Middle frontal gyrus (tissue), 1 donor: Measurements from ENCODE around the gene AMH.

Source experiments
- DNase-seq: peaks from one replicate; pipeline ENCODE4 v3.0.0-alpha.2; 2015; ENCODE audit warnings: low spot score; ENCODE audit errors: extremely low spot score

AMH gene

DNA sequence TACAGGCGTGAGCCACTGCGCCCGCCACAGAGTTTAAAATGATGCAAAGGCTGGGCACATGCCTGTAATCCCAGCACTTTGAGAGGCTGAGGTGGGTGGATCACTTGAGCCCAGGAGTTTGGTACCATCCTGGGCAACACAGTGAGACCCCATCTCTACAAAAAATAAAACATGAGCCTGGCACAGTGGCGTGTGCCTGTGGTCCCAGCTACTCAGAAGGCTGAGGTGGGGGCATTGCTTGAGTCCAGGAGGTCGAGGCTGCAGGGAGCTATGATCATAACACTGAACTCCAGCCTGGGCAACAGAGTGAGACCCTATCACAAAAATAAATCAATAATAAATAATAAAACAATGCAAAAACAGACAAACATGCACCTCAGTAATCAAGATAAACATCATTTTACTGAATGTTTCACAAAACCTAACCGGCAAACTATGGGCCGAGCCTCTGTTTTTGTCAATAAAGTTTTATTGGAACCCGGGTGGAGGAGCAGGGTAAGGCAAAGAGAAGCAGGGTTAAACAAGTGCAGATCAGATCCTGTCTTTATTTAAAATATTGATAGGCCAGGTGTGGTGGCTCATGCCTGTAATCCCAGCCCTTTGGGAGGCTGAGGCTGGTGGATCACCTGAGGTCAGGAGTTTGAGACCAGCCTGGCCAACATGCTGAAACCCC lies 34.8 kb downstream of the AMH start:
- DNase-seq, result no peak

DNA sequence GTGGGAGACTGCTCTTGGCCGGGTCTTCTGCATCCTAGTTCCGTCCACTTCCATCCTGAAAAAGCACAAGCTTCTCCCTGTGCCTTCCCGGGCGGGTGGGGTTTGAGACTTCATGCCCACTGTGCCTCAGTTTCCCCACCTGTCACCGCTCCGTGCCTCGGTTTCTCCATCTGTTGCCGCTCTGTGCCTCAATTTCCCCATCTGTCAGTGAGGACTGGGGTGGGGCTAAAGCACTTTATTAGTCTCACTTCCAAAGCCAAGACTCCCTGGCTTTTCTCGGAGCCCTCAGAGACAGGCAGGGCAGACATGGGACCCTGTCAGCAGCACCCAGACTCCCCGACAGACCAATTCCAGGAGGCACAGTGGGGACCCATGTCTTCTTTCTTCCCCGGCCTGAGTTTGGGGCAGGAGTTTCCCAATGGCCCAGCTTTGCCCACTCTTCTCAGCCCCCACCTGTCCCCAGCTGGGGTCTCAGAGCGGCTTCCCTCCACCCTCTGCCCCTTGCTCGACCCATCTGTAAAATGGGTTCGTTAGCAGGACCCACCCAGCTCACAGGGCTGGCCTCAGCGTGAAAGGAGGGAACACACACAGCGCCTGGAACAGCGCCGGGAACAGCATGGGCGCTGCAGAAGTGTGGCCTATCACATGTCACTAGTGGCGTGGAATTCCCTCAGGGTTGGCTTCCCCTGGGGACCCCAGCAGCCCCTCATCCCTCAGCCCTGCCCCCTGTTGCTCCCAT lies 37.4 kb downstream of the AMH start:
- DNase-seq, result no peak

DNA sequence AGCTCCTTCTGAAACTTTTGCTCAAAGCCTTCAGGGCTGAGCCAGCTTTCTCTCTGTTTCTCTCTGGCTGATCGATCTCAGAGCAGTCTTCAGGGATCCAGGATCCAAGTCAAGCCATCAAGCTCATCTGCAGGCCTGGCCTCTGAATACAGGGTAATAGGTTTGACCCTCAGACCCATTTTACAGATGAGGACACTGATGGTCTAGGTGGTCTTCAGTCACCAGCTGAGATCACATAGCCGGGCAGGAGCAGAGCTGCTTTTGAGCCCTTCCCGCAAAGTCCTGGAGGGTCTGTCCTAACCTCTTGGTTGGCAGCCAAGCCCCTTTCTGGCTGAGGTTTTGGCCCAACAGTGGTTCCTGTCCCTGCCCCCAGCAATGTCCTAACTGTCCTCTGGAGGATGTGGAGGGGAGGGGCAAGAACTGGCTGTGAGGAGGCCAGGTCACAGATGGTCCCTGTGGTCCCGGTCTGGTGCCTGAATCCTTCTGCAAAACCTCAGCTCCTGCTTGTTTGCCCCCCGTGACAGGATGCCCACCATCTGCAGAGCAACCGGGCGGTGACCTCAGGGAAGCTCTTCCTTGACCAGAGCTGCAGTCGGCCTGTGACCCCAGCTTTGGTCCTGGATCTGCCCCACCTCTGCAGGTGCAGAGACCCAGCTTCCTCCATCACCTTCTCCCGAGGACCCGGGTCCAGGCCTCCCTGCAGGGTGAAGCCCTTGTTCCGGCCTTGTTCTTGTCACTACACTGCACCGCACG lies 38.6 kb downstream of the AMH start:
- DNase-seq, result no peak

DNA sequence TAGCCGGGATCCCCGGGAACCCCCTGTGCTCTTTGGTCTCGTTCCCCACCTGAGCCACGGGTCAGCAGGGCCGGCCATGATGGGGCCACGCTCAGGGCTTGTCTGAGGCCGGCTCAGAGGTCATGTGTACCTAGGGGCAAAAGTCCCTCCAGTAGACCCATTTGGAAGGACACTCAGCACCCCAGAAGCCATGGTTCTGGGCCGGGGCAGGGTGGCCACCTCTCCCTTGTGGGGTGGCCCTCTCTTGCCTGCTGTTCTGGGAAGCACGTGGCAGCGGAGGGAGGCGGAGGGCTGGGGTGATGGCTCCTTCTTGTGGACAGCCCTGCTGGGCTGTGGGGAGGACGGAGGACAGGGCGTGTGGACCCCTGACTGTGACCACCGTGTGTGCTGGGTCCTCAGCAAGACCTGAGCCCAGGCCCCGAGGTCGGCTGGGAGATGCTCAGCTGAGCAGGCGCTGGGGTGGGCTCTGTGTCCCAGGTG lies 39.3 kb downstream of the AMH start:
- no peak for DNase-seq

DNA sequence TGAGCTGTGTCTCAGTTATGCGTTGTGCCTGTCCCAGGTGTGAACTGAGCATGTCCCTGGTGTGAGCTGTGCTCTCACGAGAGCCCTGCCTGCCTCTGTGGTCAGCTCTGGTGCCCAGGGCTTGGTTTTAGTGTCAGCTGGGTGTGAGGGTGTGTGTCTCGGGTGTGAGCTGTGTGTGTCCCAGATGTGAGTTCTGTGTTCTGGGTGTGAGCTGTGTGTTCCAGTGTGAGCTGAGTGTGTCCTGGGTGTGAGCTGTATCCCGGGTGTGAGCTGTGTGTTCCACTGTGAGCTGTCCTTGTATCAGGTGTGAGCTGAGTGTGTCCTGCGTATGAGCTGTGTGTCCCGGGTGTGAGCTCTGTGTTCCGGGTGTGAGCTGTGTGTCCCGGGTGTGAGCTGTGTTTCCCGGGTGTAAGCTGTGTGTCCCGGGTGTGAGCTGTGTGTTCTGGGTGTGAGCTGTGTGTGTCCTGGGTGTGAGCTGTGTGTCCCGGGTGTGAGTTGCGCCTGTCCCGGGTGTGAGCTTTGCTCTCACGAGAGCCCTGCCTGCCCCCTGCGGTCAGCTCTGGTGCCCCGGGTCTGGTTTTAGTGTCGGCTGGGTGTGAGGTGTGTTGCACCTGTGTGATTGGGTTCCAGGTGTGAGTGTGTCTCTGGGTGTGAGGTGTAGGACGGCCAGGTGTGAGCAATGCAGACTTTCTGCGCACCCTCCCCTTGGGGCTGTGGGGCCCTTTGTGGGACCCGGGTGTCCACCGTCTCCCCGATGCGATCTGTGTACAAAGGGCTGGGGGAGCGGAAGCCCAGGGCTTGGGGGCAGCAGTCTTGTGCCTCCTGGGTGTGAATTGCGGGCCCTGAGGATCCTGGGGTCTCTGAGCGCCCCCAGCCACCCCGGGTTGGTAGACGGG lies 39.9 kb downstream of the AMH start:
- DNase-seq, result no peak

DNA sequence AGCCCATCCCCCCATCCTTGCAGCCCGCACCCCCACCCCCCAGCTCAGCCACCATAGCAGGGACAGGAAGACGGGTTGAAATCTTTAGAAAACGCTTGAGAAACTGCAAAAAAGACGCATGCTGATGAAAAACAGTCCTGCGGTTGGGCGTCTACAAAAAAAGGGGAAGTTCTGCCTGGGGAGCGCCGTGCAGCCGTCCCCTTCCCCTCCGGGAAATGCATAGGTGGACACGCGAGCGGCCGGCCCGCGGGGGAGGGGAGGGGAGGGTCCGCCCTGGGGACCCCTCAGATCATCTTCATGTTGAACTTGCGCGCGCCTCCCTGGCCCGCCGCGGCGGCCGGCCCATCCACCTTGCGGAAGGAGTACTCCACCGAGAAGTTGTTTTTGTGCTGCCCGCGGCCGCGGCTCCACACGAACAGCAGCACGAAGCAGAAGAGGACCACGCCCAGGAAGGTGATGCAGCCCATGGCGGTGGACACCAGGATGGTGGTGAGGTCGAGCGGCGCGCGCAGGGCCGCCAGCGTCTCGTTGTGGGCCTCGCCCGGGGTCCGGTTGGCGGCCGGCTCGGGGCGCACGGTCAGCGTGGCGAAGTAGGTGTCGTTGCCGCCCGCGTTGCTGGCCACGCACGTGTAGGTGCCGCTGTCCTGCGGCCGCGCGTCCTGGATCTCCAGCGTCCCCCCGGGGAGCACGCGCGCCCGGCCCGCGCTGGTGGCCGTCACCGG lies 40.8 kb downstream of the AMH start:
- DNase-seq, result no peak

DNA sequence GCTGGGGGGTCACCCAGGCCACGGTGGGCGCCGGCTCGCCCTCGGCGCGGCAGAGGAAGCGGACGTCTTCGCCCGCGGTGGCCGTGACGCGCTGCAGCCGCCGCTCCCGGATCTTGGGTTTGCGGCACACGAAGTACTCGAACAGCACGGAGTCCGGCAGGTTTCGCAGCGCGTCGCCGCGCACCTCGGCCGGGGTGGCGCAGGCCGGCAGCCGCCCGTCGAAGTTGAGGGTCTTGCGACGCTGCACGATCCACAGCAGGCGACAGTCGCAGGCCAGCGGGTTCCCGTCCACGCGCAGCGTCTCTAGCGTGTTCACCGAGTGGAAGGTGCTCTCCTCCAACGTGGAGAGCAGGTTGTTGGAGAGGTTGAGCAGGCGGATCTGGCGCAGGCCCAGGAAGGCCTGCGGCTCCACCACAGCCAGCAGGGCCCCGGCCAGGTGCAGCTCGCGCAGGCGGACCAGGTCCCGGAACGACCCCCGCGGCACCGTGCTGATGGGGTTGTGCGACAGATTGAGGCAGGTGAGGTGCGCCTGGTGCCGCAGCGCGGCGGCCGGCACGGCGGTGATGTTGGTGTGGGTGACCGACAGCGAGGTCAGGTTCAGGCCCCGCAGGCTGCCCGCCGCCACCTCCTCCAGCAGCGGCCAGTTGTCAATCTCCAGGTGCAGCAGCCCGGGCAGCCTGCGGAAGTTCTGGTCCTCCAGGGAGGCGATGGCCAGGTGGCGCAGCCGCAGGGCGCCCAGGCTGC lies 41.5 kb downstream of the AMH start:
- no peak for DNase-seq

DNA sequence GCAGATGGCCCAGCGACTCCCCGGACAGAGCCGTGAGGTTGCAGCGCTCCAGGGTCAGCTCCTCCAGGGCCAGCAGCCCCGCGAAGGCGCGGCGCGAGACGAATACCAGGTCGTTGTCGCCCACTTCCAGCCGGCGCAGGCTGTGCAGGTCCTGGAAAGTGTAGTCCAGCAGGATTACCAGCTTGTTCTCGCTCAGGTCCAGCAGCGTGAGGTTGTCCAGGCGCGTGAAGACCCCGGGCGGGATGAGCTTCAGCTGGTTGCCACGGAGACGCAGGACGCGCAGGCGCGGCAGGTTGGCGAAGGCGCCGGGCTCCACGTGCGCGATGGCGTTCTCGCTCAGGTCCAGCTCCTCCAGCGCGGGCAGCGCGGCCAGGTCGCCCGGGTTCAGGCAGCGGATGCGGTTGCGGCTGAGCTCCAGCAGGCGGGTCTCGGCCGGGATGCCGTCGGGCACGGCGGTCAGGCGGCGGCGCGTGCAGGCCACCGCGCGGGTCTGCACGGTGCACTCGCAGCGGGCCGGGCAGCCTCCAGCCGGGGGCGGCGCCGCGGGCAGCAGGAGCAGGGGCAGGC lies 42.1 kb downstream of the AMH start:
- no peak for DNase-seq

DNA sequence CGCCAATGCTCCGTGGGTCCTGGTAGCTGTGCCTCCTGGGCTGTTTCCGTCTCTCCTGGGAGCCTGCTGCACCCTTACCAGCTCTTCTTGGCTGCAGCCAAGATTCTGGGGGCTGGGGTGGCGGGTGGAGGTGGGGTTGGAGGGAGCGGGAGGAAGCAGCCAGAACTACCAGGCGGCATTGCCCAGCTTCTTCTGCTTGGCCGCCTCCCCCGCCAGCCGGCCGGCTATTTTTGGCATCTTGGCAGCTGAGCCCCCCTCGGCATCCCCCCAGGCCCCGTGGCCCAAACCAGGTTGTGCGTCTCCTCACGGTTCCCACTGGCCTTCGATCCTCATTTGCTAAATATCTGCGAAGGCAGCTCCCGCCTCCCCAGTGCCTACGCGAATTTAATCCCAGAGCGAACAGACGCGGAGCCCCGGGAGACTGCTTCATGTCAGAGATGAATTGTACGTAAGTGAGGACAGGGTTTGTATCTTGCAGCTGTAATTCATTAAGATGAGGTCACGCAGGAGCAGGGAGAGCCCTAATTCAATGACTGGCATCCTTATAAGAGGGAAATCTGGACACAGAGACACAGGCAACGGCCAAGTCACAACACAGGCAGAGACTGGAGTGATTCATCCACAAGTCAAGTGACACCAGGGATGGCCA lies 45.7 kb downstream of the AMH start:
- no peak for DNase-seq

DNA sequence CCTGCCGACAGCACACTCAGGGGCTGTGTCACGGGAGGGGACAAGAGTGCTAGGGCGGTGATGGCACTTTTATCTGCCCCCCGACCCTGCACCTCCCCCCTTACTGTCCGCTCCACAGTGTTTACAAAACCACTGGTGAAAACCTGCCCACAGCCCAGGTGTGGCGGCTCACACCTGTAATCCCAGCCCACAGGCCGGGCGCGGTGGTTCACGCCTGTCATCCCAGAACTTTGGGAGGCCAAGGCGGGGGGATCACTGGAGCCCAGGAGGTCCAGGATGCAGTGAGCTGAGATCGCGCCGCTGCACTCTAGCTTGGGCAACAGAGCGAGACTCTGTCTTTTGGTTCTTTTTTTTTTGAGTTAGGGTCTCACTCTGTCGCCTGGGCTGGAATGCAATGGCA lies 47.0 kb downstream of the AMH start:
- DNase-seq, result no peak

DNA sequence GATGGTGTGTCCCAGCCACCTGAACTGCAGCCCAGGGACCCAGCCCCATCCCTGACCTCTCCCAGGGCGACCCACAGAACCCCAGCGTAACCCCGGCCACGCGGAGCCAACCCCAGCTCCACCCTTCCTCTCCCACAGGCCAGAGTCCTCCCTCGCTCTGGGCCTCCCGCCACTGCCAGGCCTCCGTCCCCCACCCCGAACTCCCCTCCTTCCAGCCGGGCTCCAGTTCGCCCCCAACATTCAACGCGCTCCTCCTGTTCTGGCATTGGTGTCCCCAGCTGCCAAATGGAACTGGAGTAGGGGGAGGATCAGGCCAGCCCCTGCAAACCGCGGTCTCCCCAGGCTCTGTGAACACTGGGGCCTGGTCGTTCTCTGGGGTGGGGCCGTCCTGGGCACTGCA lies 51.4 kb downstream of the AMH start:
- no peak for DNase-seq
